ENCODE measurements around the gene CCDC122.

Gene CCDC122

DNA sequence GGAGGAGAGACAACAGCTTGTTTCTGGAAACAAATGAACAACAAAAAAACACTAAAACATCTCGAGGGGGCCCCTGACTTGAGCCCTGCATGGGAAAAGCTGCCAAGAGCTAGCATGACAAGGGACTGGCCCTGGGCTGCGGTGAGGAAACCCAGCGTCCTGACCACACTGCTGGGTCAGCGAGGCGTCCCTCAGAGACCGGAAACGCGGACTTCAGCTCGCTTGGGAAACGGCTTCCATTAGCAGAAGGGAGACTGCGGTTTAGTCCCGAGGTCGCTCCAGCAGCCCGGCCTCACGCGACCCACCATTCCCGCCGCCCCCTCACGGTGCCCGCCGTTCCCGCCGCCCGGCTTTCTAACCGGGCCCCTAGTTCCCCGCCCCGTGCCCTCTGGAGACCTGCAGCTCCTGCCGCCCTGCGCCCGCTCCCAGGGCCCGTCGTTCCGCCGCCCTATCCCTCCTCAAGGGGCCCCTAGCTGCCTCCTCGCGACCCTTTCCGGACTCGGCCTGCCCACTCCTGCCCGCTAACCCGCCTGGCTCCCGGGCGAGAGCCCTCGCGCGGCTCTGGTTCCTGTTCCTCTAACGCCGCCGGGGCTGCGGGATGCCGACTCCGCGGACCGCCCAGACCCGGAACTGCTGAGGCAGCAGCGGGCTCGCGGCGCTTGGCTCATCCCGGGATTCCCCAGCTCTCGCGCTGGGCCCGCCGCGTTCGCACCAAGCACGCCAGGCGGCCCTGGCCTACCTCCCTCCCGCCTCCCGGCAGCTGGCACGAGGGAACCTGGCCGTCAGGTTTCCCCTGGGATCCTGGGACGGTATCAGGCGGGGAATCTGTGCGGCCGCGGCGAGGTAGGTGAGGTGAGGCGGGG is at the start of gene CCDC122:
TSS of gene CCDC122 (minus strand) at position 849 of the 863 bp plus-strand sequence. CDS start 10,364 bp downstream, outside the sequence.
- peak; percentile 96 to 98 (median 97) for DNase-seq

DNA sequence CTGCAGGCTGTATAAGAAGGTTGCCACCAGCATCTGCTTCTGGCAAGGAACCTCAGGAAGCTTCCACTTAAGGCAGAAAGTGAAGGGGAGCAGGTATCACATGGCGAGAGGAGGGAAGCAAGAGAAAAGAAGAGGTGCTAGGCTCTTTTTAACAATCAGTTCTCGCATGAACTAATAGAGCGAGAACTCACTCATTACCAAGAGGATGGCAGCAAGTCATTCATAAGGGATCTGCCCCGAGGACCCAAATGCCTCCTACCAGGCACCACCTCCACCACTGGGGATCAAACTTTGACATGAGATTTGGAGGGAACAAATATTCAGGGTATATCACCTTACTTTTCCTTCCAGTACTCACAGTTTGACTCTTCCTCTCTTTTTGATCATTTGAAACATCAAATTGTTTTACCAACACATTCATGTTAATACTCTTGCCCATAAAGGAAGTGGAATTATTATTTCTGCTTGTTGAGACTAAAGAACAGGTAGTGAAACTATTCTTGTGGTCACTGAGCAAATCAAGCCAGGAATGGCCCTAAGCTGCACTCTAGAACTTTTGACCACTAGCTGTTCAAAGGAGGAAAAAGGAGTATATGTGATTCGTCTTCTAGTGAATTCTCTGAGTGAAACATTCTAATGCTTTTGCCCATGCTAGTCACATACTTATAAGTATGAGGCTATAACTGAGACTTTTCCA is 45.2 kb upstream of the CCDC122 start:
- peak; percentile 63 to 86 (median 81) for DNase-seq

DNA sequence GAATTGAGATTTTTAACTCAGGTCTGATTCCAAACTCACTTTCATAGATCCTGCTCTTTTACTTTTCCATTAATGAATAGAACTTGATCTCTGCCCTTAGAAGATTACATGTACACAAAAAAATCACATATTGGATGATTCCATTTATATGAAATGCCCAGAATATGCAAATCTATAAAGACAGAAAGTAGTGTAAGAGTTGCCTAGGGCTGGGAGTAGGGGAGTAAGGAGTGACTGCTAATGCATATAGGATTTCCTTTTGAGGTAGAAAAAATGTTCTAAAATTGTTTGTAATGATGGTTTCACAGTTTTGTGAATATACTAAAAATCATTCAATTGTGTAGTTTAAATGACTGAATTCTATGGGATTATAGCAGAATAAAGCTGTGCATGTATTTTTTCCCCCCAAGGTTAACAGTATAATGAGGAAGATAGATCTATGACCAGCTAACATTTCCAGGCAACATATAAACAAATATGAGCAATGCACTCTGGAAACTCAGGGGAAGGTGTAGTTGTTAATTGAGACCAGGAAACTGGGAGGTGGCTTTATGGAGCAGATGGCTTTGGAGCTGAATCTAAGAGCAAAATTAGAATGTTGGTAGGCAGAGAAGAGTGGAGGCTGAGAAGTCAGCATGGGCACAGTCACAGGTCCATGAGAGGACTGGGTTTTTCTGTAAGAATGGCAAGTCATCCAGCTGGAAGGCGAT is 41.6 kb upstream of the CCDC122 start:
- DNase-seq: no peak

DNA sequence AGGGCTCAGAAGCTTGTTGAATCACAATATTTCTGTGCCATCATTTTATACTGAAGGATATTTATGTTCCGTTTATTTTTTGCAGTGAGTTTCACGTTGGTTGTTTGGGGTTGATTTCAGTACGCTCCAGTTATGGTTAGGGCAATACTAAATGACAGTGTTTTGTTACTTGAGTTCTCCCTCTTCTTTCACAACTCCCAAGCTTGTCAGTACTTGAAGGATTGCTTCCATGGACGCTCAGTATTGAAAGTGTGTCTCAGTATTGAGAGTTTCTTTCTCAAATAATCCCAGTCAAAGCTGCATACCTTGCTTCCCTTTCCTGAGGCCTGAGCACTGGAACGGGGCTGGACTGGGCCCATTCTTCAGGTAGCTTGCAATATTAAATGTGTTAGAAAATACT is 39.1 kb upstream of the CCDC122 start:
- DNase-seq: no peak

DNA sequence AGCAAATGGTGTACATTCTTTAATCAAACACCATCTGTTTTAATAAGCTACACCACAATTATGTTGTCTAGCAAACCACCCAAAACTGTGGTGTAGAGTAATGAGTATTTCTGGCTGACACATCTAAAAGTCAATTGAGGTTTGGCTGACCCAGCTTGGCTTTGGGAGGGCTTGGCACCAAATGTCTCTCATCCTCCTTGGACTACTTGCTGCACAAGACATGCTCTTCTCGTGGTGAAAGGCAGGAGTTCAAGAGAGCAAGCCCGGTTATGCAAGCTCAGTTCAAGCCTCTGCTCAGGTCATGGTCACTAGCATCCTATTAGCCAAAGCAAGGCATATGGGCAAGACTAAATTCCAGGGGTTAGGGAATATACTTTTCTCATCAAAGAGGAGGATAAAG is 37.3 kb upstream of the CCDC122 start:
- no peak for DNase-seq

DNA sequence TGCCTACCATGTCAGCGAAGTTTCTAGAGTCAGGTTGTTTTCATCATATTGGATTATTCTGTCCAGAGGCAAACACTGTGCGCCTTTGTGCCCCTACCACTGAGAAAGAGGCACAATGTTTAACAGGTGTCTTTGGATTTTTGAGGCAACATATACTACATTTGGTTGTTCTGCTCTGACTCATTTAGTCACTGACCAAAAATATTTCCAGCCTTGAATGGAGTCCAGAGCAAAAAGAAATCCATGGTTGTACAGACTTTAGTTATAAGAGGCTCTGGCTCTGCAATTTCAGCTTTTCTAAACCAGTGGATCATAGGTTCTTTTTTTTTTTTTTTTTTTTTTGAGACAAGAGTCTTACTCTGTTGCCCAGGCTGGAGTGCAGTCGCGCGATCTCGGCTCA is 35.9 kb upstream of the CCDC122 start:
- no peak for DNase-seq

DNA sequence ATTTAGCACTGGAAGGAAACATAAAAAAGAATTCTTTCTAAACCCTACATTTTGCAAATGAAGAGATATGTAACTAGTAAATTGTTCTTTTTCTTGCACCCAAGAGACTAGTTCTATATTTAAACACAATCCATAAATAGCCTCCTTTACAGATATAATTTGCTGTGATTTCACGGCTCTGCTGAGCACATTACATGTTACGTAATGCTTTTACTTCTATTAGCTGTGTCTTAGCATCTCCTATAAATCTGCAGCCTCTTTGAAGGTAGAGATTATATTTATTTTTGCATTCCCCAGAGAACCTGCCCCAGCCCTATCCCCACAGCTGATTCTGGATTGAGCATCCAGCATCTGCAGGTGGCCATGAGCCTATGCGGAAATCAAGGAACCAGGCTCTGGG is 32.3 kb upstream of the CCDC122 start:
- DNase-seq: no peak

DNA sequence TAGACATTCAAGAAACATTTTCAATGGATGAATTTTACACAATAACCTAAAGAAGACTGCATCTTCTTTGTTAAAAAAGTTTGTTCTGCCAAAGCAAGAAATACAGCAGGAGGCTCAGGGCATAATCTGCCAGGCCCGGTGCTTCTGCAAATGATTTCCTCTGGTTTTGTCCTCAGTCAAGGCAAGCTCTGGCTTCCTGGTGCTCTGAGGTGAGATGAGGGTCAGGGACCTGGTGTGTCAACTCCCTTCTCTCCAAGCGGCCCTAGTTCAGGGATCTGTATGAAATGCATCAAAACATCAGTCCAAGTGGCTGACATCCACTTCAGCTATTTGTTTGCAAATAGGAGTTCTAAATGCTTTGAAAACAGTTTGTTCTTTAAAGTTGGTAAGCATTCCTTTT is 31.7 kb upstream of the CCDC122 start:
- no peak for DNase-seq

DNA sequence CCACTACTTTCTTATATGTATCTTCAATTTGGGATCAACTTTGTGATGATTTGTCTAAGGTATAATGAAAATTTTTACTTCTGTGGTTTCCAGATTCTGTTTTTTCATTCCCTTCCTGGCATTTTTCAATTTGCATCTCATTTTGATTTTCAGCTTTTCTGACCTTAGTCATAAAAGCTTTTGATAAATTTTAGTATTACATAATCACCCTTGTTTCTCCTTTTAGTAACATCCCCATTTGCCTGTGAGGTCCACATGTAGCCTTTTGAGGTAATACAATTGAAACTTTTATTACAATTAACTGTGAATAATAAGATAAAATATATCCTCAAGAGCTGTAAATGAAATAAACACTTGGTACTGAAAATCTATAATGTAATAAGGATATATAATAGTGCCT is 31.3 kb upstream of the CCDC122 start:
- peak in 2 of 3 donors; percentile 46 to 61 for DNase-seq

DNA sequence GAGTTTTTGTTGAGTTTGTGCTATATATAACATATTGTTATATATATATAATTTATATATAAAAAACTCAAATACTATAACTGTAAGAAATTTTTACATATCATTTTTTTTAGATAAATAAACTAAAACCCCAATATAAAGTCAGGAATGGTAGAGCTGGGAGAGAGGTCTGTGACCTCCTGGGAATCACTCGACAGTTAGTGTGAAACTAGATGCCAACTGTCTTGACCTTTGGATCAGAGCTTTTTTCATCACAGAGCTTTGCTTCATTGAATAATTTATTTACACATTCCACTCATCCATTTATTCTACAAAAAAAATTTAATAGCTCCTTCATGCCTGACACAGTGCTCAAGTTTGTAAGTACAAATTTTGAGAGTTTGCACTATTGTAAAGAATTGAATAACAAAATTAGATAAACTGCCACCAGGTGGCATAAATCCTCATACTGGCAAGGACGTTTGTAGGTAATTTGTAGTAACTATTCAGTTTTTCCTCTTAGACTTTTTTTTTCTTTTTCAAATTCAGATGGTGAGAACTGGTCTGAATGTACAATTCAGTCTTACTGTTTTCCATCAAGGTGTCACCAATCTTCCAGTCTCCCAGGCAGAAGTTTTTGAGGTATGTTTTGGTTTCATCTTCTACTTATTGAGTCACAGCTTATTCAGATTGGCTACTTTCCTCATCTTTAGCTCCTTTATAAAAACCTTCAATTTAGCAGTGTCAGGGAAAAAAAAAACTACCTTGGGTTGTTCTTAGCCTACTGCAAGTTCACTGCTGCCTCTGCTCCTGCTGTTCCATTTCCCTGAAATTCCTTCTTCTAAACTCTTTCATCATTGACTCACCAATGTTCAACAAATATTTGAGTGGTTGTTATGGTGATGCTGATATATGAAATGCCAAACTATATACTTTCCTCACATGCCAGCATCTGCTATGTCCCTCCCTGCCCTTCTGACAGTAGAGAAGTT is 28.9 kb upstream of the CCDC122 start:
- DNase-seq: peak; percentile 43 to 74 (median 58)

DNA sequence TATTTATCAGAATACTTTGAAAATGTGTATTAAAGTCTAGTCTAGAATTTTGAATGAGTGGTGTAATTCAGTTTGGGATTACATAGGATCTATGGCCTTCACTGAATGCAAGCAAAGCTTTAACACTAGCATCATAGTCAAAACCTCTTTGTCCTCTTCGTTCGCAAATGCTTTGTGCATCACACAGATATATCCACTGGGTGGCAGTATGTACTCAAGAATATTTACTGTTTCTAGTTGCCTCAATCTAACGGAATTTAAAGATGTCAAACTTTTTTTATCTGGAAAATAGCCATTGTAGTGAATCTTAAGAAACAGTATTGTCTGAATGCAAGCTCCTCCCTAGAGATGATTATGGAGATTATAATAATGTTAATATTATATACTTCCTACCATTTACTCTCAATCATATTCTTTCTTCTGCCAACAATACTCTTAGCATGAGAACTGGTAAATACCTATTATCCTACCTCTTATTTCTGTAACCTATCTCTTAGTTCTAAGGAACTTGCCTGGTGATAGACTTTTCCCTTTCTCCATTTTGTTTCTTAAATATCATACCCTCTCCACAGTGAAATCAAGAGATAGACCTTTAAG is 26.0 kb upstream of the CCDC122 start:
- DNase-seq: peak; percentile 62 to 84 (median 83)

DNA sequence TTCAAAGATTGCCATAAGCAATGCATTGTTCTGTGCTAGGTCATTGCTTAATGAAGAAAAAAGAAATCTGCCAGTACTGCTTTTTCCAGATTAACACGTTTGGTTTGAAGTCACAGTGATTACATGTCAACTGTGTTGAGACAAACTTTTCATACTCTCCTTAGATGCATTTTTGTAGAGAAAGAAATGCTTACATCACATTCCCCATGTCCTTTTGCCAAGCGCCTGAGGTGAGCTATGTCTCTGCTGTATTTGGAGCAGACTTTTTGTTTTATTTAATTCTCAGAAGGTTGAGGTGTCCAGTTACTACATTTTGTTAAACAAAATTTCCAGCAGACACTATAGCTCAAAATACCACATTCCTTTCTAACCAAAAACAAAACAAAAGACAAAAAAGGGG is 16.4 kb upstream of the CCDC122 start:
- no peak for DNase-seq

DNA sequence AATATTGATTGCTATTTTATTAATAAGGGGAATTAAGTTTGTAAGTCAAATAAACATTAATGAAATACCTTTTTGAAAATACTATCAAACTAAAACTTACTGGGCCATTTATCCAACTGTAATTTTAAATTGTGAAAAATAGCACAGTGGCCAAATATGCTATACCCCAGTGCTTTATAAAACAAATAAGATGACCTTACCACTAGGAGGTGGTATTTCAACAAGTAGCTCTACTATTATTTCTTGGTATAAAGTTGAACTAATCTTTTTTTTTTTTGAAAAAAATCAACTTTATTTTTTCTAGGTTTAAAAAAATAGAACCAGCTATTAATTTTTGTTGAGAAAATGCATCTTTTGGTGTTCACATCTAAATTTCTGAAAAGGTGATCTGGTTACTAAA is 14.9 kb upstream of the CCDC122 start:
- no peak for DNase-seq

DNA sequence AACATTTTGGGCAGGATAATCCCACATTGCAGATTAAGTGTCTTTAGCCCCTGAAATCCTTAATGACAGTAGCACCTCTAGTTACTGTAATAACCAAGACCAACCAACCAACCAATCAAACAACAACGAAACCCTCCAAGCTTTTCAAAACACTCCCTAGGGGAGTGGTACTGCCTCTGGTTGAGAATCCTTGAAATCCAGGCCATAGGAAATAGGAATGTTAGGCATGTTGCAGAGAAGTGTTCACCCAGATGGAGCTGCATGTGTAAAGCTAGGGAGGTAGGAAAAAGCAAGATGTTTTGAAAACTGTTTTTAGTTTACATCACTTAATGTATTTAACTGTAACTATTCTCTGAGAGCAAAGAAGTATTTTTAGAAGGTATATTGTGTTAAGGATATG is 4.7 kb upstream of the CCDC122 start:
- no peak for DNase-seq

DNA sequence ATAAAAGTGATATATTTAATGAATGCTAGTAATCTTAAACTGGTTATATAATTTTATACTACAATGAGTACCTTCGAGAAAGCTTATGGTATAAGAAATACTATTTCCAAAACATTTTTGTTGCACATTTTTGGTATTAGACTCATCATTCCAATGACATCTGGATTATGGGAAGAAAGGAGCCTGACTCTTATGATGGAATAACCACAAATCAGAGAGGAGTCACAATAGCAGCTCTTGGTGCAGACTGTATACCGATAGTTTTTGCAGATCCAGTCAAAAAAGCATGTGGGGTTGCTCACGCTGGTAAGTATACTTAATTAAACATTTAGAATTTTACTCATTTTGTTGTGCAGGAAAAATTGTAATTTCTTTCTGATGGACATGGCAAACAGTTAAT is 4.1 kb upstream of the CCDC122 start:
- DNase-seq: no peak

DNA sequence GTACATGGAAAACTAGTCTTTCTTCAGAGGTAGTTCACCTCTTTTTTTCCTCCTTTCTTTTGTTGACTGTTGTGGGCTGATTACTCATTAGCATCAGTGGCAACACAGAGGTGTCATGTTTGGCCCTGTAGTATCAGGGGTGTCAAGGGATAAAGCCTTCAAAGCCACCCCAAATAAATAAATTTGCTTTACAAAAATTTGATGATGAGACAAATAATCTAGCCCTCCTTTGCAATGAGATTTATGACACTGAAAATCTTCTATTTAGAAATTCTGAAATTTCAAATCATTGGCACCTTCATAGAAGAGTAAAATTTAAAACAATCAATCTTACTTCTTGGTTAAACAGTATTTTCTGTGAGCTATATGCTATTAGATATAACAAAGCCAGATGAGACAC is 2.0 kb upstream of the CCDC122 start:
- DNase-seq: no peak

DNA sequence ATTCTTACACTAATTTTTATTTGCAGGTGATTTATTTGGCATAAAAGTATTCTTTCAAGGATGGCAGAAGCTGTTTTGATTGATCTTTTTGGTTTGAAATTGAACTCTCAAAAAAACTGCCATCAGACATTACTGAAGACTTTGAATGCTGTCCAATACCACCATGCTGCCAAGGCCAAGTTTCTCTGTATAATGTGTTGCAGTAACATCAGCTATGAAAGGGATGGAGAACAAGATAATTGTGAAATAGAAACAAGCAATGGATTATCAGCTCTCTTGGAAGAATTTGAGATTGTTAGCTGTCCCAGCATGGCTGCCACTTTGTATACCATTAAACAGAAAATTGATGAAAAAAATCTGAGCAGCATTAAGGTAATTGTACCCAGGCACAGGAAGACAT is 1.4 kb upstream of the CCDC122 start:
- no peak for DNase-seq

DNA sequence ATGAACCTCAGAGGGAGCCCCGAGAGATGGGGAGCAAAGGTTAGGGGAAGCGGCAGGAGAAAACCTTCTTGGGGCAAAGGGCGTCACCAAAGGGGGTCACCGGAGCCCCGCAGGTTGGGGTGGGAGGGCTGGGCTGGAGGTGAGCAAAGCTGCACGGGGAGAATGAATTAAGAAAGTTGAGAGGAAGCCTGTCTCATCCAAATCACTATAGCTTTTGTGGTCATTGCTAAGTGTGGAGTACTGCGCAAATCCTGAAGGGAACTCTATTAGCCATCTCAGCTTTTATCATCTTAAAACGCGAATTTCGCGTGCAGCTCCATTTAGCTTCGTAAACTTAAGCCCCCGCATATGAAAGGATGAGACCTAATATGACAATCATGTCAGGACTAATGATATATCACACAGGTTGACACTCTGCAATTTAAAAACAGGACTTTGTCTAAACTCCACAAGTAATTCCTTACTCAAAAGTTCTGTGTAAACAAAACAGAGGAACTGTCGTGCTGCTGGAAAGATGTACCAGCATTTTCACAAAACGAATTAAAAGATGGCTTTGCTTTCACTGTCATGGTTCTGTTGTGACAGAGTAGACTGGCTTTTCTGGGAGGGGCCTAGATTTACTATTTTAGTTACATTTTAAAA is 795 bp upstream of the CCDC122 start:
- DNase-seq: peak; percentile 17 to 38 (median 35)

DNA sequence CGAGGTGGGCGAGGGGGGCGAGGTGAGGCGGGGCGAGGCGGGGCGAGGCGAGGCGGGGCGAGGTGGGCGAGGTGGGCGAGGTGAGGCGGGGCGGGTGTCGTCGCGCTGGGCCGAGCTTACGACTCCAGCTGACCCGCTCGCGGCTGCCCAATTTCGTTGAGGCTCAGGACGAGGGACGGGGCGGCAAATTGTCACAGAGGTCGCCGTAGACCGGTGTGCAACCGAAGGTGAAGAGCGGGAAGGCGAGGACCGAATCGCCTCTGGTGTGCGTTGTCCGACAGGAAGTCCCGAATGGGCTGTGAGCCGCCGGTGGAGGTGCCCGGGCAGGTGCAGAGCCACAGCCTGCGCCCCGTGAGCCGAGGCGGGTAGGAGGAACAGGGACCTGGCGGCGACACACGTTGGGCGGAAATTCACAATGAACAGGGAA is 228 bp upstream of the CCDC122 start, which contains the start of gene LACC1:
TSS of gene LACC1 (plus strand) at position 150 of the 427 bp plus-strand sequence. CDS start 1,082 bp downstream, outside the sequence.
- peak; percentile 55 to 81 (median 72) for DNase-seq

DNA sequence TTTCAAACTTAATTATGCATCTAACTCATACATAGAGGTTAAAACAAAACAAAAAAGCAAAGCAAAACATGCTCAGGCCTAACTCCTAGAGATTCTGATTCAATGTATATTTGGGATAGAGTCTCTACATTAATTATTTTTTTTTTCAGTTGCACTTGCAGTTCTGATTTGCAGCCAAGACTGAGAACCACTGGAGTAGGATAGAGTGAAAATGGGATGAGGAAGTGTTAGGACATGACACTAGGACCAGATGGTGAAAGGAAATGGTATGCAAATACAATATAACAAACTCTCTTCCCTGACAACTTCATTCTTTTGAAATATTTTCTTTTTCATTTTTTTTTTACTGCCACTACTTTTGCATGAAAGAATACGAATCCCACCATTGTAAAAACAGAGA is 1.8 kb downstream of the CCDC122 start:
- peak; percentile 36 to 65 (median 56) for DNase-seq

DNA sequence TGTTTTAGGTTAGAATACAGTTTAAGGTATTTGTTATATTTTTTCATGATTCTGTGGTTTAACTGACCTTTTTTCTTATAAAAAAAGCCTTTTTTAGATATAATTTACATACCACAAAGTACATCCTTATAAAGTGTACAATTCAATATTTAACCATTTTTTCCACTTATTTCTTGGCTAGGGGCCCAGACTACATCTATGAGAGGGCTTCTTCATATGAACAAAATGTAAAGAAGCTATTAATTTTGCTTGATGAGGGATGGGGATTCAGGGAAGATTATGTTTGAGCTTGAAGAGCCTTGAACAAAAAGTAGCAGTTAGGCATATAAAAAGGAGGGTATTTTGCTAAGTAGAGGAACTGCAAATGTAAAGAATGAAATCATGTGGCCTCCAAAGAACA is 2.2 kb downstream of the CCDC122 start:
- no peak for DNase-seq
